ENCODE results near the gene ASNSD1.
A peak's percentile ranks its signal among the peaks of the same experiment; 100 is the strongest.
"Not testable (repeated sequence)": the region's sequence is repeated elsewhere in the genome, so short reads cannot be mapped to it uniquely, and the experiment has no call there.

ASNSD1 gene

DNA sequence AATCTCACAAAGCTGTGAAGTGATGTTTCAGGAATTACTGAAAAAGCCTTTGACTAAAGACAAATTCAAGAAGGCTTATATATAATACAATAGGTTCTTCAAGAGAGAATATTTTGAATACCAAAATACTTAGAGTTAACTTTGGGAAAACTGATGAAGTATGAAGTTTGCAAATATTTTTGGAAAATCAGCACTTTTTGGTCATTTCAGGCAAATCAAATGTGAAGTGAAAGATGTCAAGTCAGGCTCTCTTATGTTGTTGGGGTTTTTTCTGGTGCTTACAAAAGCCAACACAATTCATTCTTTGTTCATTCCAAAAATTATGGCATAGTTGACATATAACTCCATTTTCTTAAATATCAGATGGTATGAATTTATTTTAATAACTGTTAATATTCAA is 14.7 kb upstream of the ASNSD1 start:
- DNase-seq (ENCODE audit: insufficient read length, low spot score) (no peak), FAIRE-seq (no peak)
- TF ChIP-seq, protein P1, sequence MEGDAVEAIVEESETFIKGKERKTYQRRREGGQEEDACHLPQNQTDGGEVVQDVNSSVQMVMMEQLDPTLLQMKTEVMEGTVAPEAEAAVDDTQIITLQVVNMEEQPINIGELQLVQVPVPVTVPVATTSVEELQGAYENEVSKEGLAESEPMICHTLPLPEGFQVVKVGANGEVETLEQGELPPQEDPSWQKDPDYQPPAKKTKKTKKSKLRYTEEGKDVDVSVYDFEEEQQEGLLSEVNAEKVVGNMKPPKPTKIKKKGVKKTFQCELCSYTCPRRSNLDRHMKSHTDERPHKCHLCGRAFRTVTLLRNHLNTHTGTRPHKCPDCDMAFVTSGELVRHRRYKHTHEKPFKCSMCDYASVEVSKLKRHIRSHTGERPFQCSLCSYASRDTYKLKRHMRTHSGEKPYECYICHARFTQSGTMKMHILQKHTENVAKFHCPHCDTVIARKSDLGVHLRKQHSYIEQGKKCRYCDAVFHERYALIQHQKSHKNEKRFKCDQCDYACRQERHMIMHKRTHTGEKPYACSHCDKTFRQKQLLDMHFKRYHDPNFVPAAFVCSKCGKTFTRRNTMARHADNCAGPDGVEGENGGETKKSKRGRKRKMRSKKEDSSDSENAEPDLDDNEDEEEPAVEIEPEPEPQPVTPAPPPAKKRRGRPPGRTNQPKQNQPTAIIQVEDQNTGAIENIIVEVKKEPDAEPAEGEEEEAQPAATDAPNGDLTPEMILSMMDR (IDR thresholded peaks at IDR 0.05; ENCODE audit: insufficient read depth, missing control alignments), result no peak

GRCh38 chr2:189648846-189649509 is 12.3 kb upstream of the ASNSD1 start:
- FAIRE-seq, result peak; percentile 92
- no peak for DNase-seq (ENCODE audit: insufficient read length, low spot score)
- TF ChIP-seq, protein P1 (IDR thresholded peaks at IDR 0.05; ENCODE audit: insufficient read depth, missing control alignments), result no peak

GRCh38 chr2:189651284-189651683 is 10.0 kb upstream of the ASNSD1 start:
- FAIRE-seq, result no peak
- TF ChIP-seq, protein P1 (IDR thresholded peaks at IDR 0.05; ENCODE audit: insufficient read depth, missing control alignments), result no peak
- DNase-seq (ENCODE audit: insufficient read length, low spot score), result no peak

DNA sequence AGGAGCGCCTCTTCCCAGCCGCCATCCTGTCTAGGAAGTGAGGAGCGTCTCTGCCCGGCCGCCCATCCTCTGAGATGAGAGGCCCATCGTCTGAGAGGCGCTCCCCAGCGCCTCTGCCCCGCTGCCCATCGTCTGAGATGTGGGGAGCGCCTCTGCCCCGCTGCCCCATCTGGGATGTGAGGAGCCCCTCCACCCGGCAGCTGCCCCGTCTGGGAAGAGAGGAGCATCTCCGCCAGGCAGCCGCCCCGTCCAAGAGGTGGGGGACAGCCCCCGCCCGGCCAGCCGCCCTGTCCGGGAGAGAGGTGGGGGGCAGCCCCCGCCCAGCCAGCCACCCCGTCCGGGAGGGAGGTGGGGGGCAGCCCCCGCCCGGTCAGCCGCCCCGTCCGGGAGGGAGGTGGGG is 7.8 kb upstream of the ASNSD1 start:
- not testable (repeated sequence) for FAIRE-seq; DNase-seq (ENCODE audit: insufficient read length, low spot score)

- no peak for DNase-seq (ENCODE audit: insufficient read length, low spot score)
- no peak for FAIRE-seq
- TF ChIP-seq, protein P1 (IDR thresholded peaks at IDR 0.05; ENCODE audit: insufficient read depth, missing control alignments), result no peak
Observed at GRCh38 chr2:189654641-189655040, 6.6 kb upstream of the ASNSD1 start.

DNA sequence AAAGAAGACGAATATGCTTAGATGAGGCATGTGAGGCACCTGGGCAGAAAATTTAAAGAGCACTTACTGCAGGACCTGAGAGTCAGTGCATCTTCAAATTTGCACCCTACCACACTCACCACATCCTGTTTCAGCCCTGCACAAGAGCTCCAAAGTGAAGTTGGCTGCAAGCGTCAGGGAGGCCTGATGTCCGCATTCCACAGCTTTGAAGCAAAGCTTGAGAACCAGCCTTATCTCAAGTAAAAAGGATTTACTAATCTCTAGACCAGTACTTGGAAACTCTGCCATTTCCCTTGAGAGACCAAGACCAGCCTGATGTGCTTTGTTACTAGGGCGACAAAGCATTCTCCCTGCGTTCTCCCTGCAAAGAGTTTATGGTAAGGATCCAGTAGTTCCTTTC is 3.4 kb upstream of the ASNSD1 start:
- no peak for FAIRE-seq
- TF ChIP-seq, protein P1 (IDR thresholded peaks at IDR 0.05; ENCODE audit: insufficient read depth, missing control alignments), result no peak
- no peak for DNase-seq (ENCODE audit: insufficient read length, low spot score)

DNA sequence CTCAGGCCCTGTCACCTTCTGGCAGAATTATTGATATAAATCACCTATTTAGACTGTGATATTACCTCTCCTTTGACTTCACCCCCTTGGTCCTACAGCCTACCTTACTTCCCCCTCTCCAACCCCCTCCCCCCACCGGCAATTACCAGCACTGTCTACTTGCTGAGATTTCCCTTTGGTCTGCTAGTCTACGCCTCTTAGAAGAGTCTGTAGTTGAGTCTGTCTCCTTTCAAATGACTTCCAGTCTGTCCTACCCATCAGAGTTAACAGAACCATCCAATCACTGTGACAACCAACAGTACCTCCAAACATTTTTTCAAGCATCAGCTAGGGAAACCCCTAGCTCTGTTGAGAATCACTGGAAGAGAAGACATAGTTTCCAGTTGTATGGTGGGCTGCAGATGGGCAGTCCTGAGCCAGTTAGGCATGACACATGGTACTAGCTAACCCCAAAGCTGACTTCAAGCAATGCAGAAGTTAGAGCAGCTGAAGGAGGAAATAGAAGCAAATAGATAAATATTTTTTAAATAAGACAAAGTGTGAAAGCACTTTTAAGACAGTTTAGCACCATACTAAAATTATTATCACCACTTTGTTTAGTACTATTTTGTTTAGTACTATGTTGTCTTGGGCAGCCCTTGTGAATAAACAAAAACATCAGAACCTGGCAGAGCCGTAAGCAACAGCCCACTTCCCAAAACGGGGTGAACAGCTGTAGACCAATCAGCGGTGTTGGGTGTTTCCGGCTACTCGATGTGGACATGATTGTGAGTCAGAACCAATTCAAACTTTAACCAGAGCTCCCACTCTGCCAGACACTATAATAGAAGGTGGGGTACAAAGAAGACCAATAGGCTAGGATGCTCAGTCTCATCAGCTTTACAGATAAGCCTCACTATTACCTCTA is 2.7 kb upstream of the ASNSD1 start:
- FAIRE-seq, result no peak
- no peak for DNase-seq (ENCODE audit: insufficient read length, low spot score)
- TF ChIP-seq, protein P1 (IDR thresholded peaks at IDR 0.05; ENCODE audit: insufficient read depth, missing control alignments), result no peak

Data from D721Med (cell line).